Heart right ventricle (tissue), 16 donors: ENCODE measurements around the gene CD2AP. TPM values are rescaled to one million over a fixed set of nuclear protein-coding genes. Genes with fewer than 3 reads are reported as not detected.
"Not testable (repeated sequence)": the region's sequence is repeated elsewhere in the genome, so short reads cannot be mapped to it uniquely, and the experiment has no call there.

Experiments
- ATAC-seq, 8 donors: fragments of 200-7000 bp; cut with Tn5 transposase; one replicate each; pipeline ENCODE4 v1.9.1; 2020; ENCODE audit warnings: mild to moderate bottlenecking in 8 of 8, moderate library complexity in 8 of 8, moderate number of reproducible peaks in 1 of 8
- DNase-seq, 2 donors: peaks; one replicate each; pipeline ENCODE4 v3.0.0-alpha.2; 2020
- H3K27ac ChIP-seq, 10 donors: fragments of 200-600 bp; sonication (generic) in 2 of 10; one replicate each; pipeline versions ENCODE4 v1.5.0 to v1.8.0; 2020 to 2022; ENCODE audit warnings: mild to moderate bottlenecking in 3 of 10
- H3K27me3 ChIP-seq, 7 donors: fragments of 200-600 bp; one replicate each; pipeline ENCODE4 v1.8.0; 2021 to 2022; ENCODE audit warnings: mild to moderate bottlenecking in 2 of 7
- H3K36me3 ChIP-seq, 9 donors: fragments of 200-600 bp; sonication (generic) in 1 of 9; one replicate each; pipeline versions ENCODE4 v1.5.0 to v1.8.0; 2020 to 2022; ENCODE audit warnings: mild to moderate bottlenecking in 2 of 9
- H3K4me1 ChIP-seq, 9 donors: fragments of 200-600 bp; sonication (generic) in 1 of 9; one replicate each; pipeline versions ENCODE4 v1.5.0 to v1.8.0; 2020 to 2022; ENCODE audit warnings: mild to moderate bottlenecking in 4 of 9
- H3K4me3 ChIP-seq, 10 donors: fragments of 200-600 bp; sonication (generic) in 2 of 10; one replicate each; pipeline versions ENCODE4 v1.5.0 to v1.8.0; 2020 to 2022; ENCODE audit warnings: mild to moderate bottlenecking in 7 of 10, moderate library complexity in 2 of 10
- H3K9me3 ChIP-seq, 11 donors: fragments of 200-600 bp in 10 of 11; sonication (generic) in 2 of 11; one replicate each; pipeline versions ENCODE4 v1.5.0 to v1.8.0; 2013 to 2022; ENCODE audit warnings: mild to moderate bottlenecking in 2 of 11, control low read depth in 1 of 11, moderate library complexity in 1 of 11
- CTCF ChIP-seq, 9 donors: fragments of 200-600 bp; sonication (generic) in 2 of 9; IDR thresholded peaks; one replicate each; pipeline versions ENCODE4 v1.5.0 to v1.8.0; 2021 to 2022; ENCODE audit warnings: antibody characterized with exemption in 9 of 9, mild to moderate bottlenecking in 5 of 9, moderate library complexity in 1 of 9
- WGBS, 2 donors: extraction: QIAGEN DNeasy Blood & Tissue Kit; methylation state at CpG; one replicate each; pipeline ENCODE4 v1.1.7; 2013; ENCODE audit warnings: inconsistent platforms in 1 of 2; 5-methylcytosine and 5-hydroxymethylcytosine counted together
- intact Hi-C, 10 donors: fragments of 100-400 bp; cut with DNase I; formaldehyde crosslinking; loops; one replicate each; pipeline versions ENCODE4 v1.11.1 to v1.14.2; 2022
- polyA plus RNA-seq, 2 donors: library from polyadenylated mRNA; stranded (reverse); fragments of 200-250 nt; gene quantifications; one replicate each; pipeline ENCODE4 v1.2.3, GENCODE V29; 2013
- total RNA-seq, 10 donors: library from RNA; stranded (reverse); fragmentation: NEBNext Ultra II Directional in 3 of 10; extraction: Animal tissue kit (Norgen Biotek cat#: 25700) in 3 of 10; gene quantifications; one replicate each; pipeline versions ENCODE4 v1.2.1 to v1.2.4, GENCODE V29; 2021 to 2023
- donor health status: Arrhythmogenic right ventricular cardiomyopathy.
- donor health status: ischemic (EF 13 %, LVEDD 7.1; RV severe dilation, severe dysfunction).
- donor health status: healthy with polysubstance abuse.
- donor health status: DM: no; HTN: yes; CAD: no.
- donor health status: DM: no; HTN: no; CAD: no.
- donor health status: ischemic (EF 25% LVEDD 6.9; RV normal size, moderate dysfunction).
- donor health status: ischemic (EF 25% LVEDD 5.7; RV mildly dilated, moderate dysfunction).
- donor health status: healthy.
- donor health status: DM: yes; HTN: yes; CAD: no.
- donor health status: Ischemic cardiomyopathy.
- donor health status: ischemic (EF 35%, LVEDD 5.7; RV mildly dilated, moderate dysfunction).
- donor health status: nonischemic (EF 11% LVEDD 7.7; RV severe dilation, severe dysfunction).
- donor health status: DM: yes; HTN: yes; CAD: no.
- donor health status: PGD.
- donor health status: ischemic (EF 29% LVEDD 5.4; RV normal size, mild dysfunction).
- donor health status: nonischemic (EF 23%, LVEDD 6.1; RV moderate dilation, normal function).

The CD2AP gene
- total and polyA plus RNA-seq, 12 donors, result 5.8 to 15.6 (median 10.8) TPM

GRCh38 chr6:47552319-47552718, 74.7 kb downstream of the CD2AP start:
- Histone ChIP-seq H3K36me3 (peaks cover 0 to 16% (median 0%) of the 10 kb centered on the region in 9 donors), H3K4me3 (no peak overlapping the region), H3K9me3 (peaks cover 0 to 9% (median 0%) of the 10 kb centered on the region in 11 donors), H3K27me3 (no peaks in the 10 kb centered on the region), H3K4me1 (no peaks in the 10 kb centered on the region), H3K27ac (no peak overlapping the region)
- TF ChIP-seq CTCF (IDR thresholded peaks at IDR 0.05), result no peak
- intact Hi-C loops, result no loop called here
- WGBS, 2 donors, result 95 to 100% methylated on average over 2 of the region's 2 CpGs
- no peak for ATAC-seq
- no peak for DNase-seq

- DNase-seq, H3K27me3 ChIP-seq, H3K27ac ChIP-seq, intact Hi-C loops, H3K4me3 ChIP-seq, ATAC-seq, H3K4me1 ChIP-seq: not testable (repeated sequence)
- H3K36me3 ChIP-seq, result peaks cover 0 to 13% (median 0%) of the 10 kb centered on the region in 9 donors
- H3K9me3 ChIP-seq, result peaks cover 0 to 15% (median 0%) of the 10 kb centered on the region in 11 donors
- whole genome bisulfite sequencing, 2 donors, result 97 to 98% methylated on average over 3 of the region's 3 CpGs
Observed at GRCh38 chr6:47553243-47553642, 75.7 kb downstream of the CD2AP start.

GRCh38 chr6:47556459-47556858, 78.9 kb downstream of the CD2AP start:
- intact Hi-C loops, H3K4me1 ChIP-seq, H3K27ac ChIP-seq, H3K27me3 ChIP-seq, DNase-seq, ATAC-seq, H3K4me3 ChIP-seq: not testable (repeated sequence)
- WGBS, 2 donors, result 98 to 99% methylated on average over 6 of the region's 6 CpGs
- Histone ChIP-seq H3K9me3 (peaks cover 0 to 15% (median 0%) of the 10 kb centered on the region in 11 donors), H3K36me3 (peaks cover 0 to 13% (median 0%) of the 10 kb centered on the region in 9 donors)

DNA sequence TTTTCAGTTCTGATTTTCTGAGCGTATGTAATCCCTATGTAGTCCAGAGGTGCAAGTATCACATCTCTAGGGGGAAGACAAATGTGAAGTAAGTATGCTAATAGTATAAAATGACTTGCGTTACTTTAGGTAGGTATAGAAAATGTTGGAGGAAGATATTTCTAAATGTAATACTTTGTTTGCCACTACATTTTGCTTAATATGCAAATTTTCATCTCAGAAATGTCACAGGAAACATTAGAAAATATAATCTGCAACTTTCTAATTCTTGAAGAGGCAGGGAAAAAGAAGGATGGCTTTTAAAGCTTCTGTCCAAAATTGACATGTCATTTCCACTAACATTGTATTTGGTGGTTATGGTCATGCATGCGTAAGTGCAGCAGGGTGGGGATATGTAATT, 85.6 kb downstream of the CD2AP start:
- Histone ChIP-seq H3K36me3 (peaks cover 0 to 9% (median 0%) of the 10 kb centered on the region in 9 donors), H3K9me3 (peaks cover 0 to 3% (median 0%) of the 10 kb centered on the region in 11 donors), H3K27me3 (no peaks in the 10 kb centered on the region), H3K27ac (no peak overlapping the region), H3K4me1 (no peaks in the 10 kb centered on the region), H3K4me3 (no peak overlapping the region)
- 95 to 96% methylated on average over 3 of the region's 3 CpGs for WGBS, 2 donors
- intact Hi-C loops, result no loop called here
- ATAC-seq (no peak), DNase-seq (no peak)
- TF ChIP-seq CTCF (IDR thresholded peaks at IDR 0.05), result no peak

DNA sequence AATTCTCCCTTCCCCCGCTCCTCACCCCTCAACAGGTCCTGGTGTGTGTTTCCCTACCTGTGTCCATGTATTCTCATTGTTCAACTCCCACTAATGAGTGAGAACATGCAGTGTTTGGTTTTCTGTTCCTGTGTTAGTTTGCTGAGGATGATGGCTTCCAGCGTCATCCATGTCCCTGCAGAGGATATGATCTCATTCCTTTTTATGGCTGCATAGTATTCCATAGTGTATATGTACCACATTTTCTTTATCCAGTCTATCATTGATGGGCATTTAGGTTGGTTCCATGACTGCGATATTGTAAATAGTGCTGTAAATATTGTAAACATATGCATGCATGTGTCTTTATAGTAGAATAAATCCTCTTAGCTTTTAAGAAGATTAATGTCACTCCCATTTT, 89.0 kb downstream of the CD2AP start:
- DNase-seq, H3K9me3 ChIP-seq, H3K4me1 ChIP-seq, H3K4me3 ChIP-seq, ATAC-seq, H3K27ac ChIP-seq, H3K27me3 ChIP-seq, intact Hi-C loops: not testable (repeated sequence)
- 96 to 97% methylated on average over 3 of the region's 3 CpGs for WGBS, 2 donors
- peaks cover 0 to 14% (median 0%) of the 10 kb centered on the region in 9 donors for H3K36me3 ChIP-seq

DNA sequence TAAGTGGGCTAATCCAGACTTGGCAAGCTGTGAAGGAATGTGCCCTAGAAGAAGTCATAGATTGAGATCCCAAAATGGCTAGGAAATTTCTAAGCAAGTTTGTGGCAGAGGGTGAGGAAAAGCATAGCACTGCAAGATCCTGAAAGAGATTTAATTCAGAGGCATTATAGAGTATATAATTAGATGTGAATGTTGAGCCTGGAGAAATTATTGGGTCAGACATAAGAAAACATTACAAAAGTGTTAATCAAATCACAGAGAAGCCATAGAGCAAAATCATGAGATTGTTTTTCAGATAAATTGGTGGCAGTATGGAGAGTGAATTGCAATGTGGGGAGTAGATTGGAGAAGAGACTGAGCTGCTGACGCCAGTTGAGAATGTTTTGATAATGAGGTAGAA, 90.0 kb downstream of the CD2AP start:
- H3K36me3 ChIP-seq, result peaks cover 0 to 11% (median 0%) of the 10 kb centered on the region in 9 donors
- H3K27ac ChIP-seq, result no peak overlapping the region
- peaks cover 0 to 3% (median 0%) of the 10 kb centered on the region in 11 donors for H3K9me3 ChIP-seq
- no peak for TF ChIP-seq CTCF (IDR thresholded peaks at IDR 0.05)
- peaks cover 0 to 10% (median 0%) of the 10 kb centered on the region in 9 donors for H3K4me1 ChIP-seq
- no peak for DNase-seq
- 97 to 100% methylated on average over 1 of the region's 1 CpG for WGBS, 2 donors
- no peak overlapping the region for H3K4me3 ChIP-seq
- ATAC-seq, result no peak
- intact Hi-C loops, result no loop called here
- H3K27me3 ChIP-seq, result no peaks in the 10 kb centered on the region
